Erythroblast (primary cell): Measurements from ENCODE around the gene RERE.

ENCODE experiments used
- GATA1 ChIP-seq: IDR thresholded peaks from 2 replicates; pipeline ENCODE4 v1.6.1; 2011; ENCODE audit warnings: low read depth, mild to moderate bottlenecking, control low read depth, low read length, moderate library complexity
- POLR2A ChIP-seq: IDR thresholded peaks from 2 replicates; pipeline ENCODE4 v1.6.1; 2011; ENCODE audit warnings: mild to moderate bottlenecking, low read length

DNA sequence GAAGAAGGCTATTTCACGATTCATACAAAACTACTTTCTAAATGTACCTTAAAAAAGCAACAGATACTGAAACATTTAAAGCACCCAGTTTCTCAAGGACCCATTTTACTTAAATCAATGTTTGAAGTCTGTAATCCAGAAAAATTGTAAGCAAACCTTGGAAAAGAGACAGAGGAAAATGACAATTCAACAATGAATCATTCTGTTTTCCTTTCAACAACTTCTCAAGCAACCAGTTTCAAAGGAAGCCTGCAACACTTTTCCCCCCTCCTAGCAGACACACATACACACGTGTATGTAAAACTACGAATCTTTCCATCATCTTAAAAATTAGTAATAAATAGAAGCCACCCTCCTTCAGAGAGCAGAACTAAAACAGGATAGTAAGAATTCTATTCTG lies 1.2 kb downstream of the RERE start:
- TF ChIP-seq POLR2A (no peak), GATA1 (no peak)
